Endothelial cell of umbilical vein (primary cell): Measurements from ENCODE around the gene STK24.

ENCODE experiments used
- FOS ChIP-seq: IDR thresholded peaks from 2 replicates; pipeline ENCODE4 v1.6.1; 2011; ENCODE audit warnings: mild to moderate bottlenecking, low read length, moderate library complexity, borderline replicate concordance; ENCODE audit not compliant: insufficient read depth
- POLR2AphosphoS5 ChIP-seq: IDR thresholded peaks from 2 replicates; pipeline ENCODE4 v1.6.1; 2012; ENCODE audit warnings: low read depth, mild to moderate bottlenecking, control low read depth, low read length, moderate library complexity; ENCODE audit not compliant: insufficient read depth
- TF ChIP-seq, protein P1 (sequence below), 2 donors: IDR thresholded peaks; 1 replicate in 1 of 2; 2 replicates in 1 of 2; pipeline ENCODE4 v1.5.1; 2011; ENCODE audit warnings: low read length in 2 of 2, mild to moderate bottlenecking in 2 of 2, moderate library complexity in 2 of 2, control low read depth in 1 of 2, inconsistent platforms in 1 of 2, low read depth in 1 of 2; ENCODE audit not compliant: insufficient read depth in 1 of 2; ENCODE audit errors: extremely low read depth in 1 of 2
- TF ChIP-seq, protein P2 (sequence below): IDR thresholded peaks from 2 replicates; pipeline ENCODE4 v1.6.1; 2011; ENCODE audit not compliant: insufficient read depth, insufficient read length

DNA sequence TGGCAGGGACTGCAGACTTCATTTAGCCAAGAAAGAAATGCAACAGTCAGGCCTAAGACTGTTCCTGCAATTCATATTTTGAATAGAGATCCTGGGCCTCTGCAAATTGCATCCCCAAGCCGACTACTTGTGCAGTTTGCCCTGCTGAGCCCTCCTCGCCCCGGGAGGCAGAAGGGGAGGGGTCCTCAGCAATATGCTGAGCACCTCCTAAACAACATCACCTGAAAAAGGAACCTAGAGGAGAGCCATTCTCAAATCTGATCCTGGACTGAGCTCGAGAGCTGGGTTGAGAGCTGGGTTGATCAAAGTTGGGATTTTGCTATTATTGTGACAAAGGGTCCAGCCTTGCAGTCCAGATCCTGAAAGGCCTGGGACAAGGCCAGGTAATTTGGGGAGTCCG is 129.8 kb downstream of the STK24 start:
- TF ChIP-seq, protein P1, sequence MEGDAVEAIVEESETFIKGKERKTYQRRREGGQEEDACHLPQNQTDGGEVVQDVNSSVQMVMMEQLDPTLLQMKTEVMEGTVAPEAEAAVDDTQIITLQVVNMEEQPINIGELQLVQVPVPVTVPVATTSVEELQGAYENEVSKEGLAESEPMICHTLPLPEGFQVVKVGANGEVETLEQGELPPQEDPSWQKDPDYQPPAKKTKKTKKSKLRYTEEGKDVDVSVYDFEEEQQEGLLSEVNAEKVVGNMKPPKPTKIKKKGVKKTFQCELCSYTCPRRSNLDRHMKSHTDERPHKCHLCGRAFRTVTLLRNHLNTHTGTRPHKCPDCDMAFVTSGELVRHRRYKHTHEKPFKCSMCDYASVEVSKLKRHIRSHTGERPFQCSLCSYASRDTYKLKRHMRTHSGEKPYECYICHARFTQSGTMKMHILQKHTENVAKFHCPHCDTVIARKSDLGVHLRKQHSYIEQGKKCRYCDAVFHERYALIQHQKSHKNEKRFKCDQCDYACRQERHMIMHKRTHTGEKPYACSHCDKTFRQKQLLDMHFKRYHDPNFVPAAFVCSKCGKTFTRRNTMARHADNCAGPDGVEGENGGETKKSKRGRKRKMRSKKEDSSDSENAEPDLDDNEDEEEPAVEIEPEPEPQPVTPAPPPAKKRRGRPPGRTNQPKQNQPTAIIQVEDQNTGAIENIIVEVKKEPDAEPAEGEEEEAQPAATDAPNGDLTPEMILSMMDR (IDR thresholded peaks at IDR 0.05; ENCODE audit: extremely low read depth in 1 of 2, insufficient read depth in 1 of 2, low read depth in 1 of 2, low read length in 2 of 2): no peak
- TF ChIP-seq, protein P2, sequence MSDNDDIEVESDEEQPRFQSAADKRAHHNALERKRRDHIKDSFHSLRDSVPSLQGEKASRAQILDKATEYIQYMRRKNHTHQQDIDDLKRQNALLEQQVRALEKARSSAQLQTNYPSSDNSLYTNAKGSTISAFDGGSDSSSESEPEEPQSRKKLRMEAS: no peak
- no peak for TF ChIP-seq FOS
- TF ChIP-seq POLR2AphosphoS5: no peak
